T-helper 1 cell treated with Interleukin-12 subunit alpha and Interleukin-12 subunit beta and Interleukin-4 antibody, amounts not matched to agents 30 μg/mL and 1 μg/mL, for 36 hours (primary cell): ENCODE results near the gene CHTF8.

ENCODE experiments used
- H3K27ac Mint-ChIP-seq: one replicate; pipeline ENCODE4 v1.8.0; 2021; ENCODE audit warnings: mild to moderate bottlenecking, mixed read lengths
- H3K27me3 Mint-ChIP-seq: one replicate; pipeline ENCODE4 v1.8.0; 2021; ENCODE audit warnings: low read depth, mixed read lengths
- H3K36me3 Mint-ChIP-seq: one replicate; pipeline ENCODE4 v1.8.0; 2021; ENCODE audit warnings: low read depth, mixed read lengths
- H3K4me1 Mint-ChIP-seq: one replicate; pipeline ENCODE4 v1.8.0; 2021; ENCODE audit warnings: low read depth, mixed read lengths
- H3K4me3 Mint-ChIP-seq: one replicate; pipeline ENCODE4 v1.8.0; 2021; ENCODE audit warnings: mild to moderate bottlenecking, moderate library complexity, mixed read lengths
- H3K9me3 Mint-ChIP-seq: one replicate; pipeline ENCODE4 v1.8.0; 2021; ENCODE audit warnings: mixed read lengths

The CHTF8 gene

DNA sequence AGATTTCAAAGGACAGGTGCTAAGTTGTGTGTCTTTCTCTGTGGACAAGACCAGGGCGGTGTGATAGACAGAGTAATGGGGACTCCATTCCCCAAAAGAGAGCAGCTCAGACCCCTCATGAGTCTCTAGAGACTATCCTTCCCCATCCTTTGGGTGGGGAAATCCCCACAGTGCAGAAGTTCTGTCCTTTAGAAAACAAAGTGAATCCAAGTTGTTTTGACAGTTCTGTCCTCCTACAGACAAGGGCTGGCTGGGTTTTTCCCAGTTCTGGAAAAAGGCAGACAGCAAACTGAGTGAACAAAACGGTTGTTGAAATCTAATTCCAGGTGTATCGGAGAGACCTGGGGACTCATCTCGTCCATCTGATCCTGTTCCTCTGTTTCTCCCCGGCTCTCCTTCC lies 37.9 kb downstream of the CHTF8 start:
- Mint-ChIP-seq H3K4me1 (no peaks in the 10 kb centered on the region), H3K9me3 (no peaks in the 10 kb centered on the region), H3K27ac (no peak overlapping the region), H3K36me3 (no peaks in the 10 kb centered on the region), H3K27me3 (no peaks in the 10 kb centered on the region), H3K4me3 (no peak overlapping the region)

DNA sequence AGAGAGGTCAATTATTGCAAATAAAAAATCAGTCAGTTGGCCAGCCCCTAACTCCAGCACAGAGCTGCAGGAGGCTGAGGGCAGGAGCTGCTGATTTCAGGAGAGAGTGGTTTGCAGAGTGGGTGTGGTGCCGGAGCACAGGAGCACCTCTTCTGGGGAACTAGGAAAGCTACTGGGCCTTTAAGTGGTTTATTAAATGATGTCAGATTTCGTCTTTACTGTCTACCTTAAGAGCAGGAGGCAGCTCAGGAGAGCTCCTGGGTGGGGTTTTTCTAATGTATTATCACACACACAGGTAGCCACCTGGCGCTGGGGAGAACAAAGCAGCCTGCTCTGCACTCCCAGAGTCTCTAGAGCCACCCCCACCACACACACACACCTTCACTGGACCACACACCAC lies 38.4 kb downstream of the CHTF8 start:
- Mint-ChIP-seq H3K27me3 (no peaks in the 10 kb centered on the region), H3K4me1 (peaks cover 1% of the 10 kb centered on the region), H3K27ac (no peak overlapping the region), H3K36me3 (no peaks in the 10 kb centered on the region), H3K9me3 (no peaks in the 10 kb centered on the region), H3K4me3 (no peak overlapping the region)

DNA sequence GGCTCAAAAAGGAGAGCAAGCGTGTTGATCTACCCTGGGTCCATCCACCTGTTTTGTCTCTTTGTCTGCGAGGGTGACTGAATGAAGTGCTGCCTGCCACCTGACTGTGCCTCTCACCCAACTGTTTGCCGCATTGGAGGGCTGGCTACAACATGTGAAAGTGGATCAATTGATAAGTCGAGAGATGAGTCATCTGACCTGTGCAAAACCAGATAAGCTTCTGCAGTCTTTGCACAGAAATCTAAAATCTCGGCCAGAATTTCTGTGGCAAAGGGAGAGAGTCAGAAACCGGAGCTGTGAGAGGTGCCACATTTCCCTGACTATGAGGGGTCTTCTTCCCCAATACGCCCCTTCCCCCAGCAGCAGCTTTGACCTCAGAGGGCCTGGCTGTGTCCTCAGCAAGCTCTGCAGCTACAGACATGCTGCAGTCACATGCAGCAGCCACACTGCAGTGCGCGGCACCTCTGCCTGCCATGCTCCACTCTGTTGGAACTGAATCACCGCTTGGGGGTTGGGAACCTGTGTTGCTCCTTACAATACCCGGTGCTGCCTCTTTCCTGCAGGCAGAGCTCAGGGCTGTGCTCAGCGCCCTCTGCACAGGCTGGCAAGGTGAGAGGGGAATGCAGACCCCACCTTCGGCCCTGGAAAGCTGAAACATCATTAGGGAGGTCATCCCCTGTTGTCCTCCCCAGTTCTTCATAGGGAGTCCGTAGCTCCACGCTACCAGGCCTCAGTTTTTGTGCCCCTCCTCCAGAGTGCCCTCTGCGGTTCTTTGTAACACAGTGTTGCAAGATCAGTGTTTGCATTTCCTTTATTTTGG lies 43.1 kb downstream of the CHTF8 start:
- H3K27ac Mint-ChIP-seq: no peak overlapping the region
- H3K27me3 Mint-ChIP-seq: no peaks in the 10 kb centered on the region

DNA sequence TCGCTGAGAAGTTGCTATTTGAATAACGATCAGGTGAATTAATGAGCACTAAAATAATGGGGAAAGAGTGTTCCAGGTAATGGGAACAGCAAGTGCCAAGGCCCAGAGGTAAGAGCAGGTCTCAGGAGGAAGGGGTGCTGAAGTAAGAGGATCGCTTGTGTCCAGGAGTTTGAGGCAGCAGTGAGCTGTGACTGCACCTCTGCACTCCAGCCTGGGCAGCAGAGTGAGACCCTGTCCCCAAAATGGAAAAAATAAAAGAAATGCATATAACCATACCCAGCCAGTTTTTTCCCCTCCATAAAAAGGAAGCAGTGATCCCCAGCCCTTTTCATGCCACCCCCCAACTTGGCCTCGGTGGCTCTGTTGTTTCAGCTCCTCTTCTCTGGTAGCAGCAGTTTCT lies 43.7 kb downstream of the CHTF8 start:
- Mint-ChIP-seq H3K27ac (no peak overlapping the region), H3K4me3 (no peak overlapping the region), H3K27me3 (no peaks in the 10 kb centered on the region), H3K9me3 (no peaks in the 10 kb centered on the region), H3K36me3 (no peaks in the 10 kb centered on the region), H3K4me1 (peaks cover 6% of the 10 kb centered on the region)

More for the DNA sequence above, 43.1 kb downstream of the CHTF8 start:
- peaks cover 6% of the 10 kb centered on the region for H3K4me1 Mint-ChIP-seq
- no peaks in the 10 kb centered on the region for H3K36me3 Mint-ChIP-seq
- no peak overlapping the region for H3K4me3 Mint-ChIP-seq
- no peaks in the 10 kb centered on the region for H3K9me3 Mint-ChIP-seq

DNA sequence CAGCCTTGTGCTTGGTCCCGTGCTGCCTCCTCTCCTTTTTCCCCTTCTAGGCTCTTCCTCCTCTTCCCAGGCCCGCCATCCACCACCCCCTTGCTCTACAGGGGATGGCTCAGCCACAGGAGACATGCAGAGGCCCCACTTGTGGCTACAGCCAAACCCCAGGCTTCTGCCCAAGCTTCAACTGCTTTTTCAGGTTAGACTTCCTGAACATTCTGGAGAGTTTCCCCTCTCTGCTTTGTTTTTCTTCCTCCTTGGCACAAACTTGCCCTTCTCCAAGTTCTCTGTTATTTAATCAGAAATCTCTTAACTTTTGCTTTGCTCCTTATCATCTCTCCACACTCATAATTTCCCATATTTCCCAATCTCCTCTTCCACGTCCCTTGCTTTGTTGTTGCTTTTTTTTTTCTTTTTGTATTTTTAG lies 45.2 kb downstream of the CHTF8 start:
- no peak overlapping the region for H3K27ac Mint-ChIP-seq
- no peaks in the 10 kb centered on the region for H3K27me3 Mint-ChIP-seq
- H3K4me1 Mint-ChIP-seq: peaks cover 6% of the 10 kb centered on the region
- no peaks in the 10 kb centered on the region for H3K36me3 Mint-ChIP-seq
- H3K4me3 Mint-ChIP-seq: no peak overlapping the region
- no peaks in the 10 kb centered on the region for H3K9me3 Mint-ChIP-seq

DNA sequence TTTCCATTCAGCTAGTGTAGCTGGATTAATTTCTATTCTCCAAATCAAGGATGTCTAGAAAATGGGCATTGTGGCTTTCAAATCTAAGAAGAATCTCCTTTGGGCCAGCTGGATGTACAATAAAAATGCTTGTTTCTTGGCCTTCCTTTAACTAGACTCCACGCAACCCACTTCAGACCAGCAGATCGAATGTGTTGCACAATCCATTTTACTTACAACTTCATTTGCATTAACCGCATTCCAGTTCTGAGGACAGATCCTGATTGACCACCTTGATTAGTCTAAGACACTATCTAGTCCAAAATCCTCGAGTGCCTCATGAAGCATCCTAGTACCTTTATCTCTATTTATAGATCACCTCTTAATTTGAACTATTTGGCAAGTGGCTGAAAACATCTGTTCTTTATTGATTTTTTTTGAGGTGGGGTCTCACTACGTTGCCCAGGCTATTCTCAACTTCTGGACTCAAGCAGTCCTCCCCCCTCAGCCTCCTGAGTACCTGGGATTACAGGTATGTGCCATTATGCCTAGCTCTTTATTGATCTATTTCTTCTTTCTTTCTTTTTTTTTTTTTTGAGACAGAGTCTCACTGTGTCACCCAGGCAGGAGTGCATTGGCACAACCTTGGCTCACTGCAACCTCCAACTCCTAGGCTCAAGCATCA lies 47.2 kb downstream of the CHTF8 start:
- Mint-ChIP-seq H3K27ac (no peak overlapping the region), H3K27me3 (no peaks in the 10 kb centered on the region)

DNA sequence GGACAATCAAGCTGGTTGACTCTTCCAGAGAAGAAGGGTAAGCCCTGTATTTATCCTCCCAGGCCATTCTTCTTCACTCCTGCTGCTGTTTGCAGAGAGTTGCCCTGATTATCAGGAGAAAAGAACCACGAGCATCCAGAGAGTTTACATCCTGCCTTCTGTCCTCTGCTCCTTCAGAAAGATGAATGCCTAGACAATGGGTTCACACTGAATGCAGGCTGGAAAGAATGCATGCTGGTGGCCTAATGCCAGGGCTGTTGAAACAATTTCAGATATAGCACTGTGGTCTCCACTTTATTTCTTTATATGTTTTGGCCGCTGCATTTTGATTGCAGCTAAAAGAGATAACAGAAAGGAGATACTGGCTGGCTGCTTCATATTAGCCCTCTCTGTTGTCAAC lies 48.1 kb downstream of the CHTF8 start:
- Mint-ChIP-seq H3K4me3 (no peak overlapping the region), H3K9me3 (no peaks in the 10 kb centered on the region), H3K4me1 (peaks cover 6% of the 10 kb centered on the region), H3K27me3 (no peaks in the 10 kb centered on the region), H3K27ac (no peak overlapping the region), H3K36me3 (no peaks in the 10 kb centered on the region)

More for the DNA sequence above, 47.2 kb downstream of the CHTF8 start:
- H3K4me1 Mint-ChIP-seq: peaks cover 6% of the 10 kb centered on the region
- no peaks in the 10 kb centered on the region for H3K9me3 Mint-ChIP-seq
- H3K36me3 Mint-ChIP-seq: no peaks in the 10 kb centered on the region
- H3K4me3 Mint-ChIP-seq: no peak overlapping the region

DNA sequence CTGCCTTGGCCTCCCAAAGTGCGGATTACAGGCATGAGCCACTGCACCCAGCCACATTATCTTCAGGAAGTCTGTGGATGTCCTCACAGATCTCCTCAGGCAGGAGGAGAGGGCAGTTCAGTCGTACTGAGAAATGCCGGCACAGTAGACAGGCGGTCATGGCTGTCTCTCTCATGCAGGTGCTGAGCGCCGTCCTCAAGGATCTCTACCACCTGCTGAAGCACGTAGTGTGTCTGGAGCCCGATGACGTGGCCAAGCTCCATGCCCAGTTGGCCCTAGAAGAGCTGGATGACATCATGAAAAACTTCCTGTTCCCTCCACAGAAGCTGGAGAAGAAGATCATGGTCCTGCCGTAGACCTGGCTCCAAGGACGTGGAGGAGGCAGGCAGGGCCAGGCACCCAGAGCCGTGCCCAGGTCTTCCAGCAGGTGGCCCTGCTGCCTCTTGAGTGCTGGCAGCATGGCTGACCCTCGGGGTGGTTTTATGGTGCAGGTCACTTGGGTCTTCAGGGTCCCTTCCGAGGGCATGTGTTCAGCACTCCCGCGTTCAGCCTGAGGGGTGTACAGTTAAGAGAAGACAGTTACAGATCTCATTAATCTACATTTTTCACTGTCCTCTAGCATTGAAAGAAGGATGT lies 49.0 kb downstream of the CHTF8 start:
- peaks cover 4% of the 10 kb centered on the region for H3K4me1 Mint-ChIP-seq
- no peaks in the 10 kb centered on the region for H3K36me3 Mint-ChIP-seq
- no peak overlapping the region for H3K4me3 Mint-ChIP-seq
- H3K9me3 Mint-ChIP-seq: no peaks in the 10 kb centered on the region
- H3K27ac Mint-ChIP-seq: no peak overlapping the region
- no peaks in the 10 kb centered on the region for H3K27me3 Mint-ChIP-seq

DNA sequence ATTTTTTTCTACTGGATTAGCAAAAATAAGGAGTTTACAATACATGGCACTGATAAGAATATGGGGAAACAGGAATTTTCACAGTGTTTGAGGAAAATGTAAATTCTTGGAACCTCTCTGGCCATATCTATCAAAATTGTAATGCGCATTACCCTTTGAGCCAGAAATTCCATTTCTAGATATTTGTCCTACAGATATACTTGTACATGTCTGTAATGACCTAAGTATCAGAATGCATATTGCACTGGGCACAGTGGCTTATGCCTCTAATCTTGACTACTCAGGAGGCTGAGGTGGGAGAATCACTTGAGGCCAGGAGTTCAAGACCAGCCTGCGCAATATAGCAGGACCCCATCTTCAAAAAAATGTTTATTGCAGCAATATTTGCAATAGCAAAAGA lies 52.7 kb downstream of the CHTF8 start:
- Mint-ChIP-seq H3K27me3 (no peaks in the 10 kb centered on the region), H3K4me1 (no peaks in the 10 kb centered on the region), H3K9me3 (no peaks in the 10 kb centered on the region), H3K4me3 (no peak overlapping the region), H3K27ac (no peak overlapping the region), H3K36me3 (no peaks in the 10 kb centered on the region)

DNA sequence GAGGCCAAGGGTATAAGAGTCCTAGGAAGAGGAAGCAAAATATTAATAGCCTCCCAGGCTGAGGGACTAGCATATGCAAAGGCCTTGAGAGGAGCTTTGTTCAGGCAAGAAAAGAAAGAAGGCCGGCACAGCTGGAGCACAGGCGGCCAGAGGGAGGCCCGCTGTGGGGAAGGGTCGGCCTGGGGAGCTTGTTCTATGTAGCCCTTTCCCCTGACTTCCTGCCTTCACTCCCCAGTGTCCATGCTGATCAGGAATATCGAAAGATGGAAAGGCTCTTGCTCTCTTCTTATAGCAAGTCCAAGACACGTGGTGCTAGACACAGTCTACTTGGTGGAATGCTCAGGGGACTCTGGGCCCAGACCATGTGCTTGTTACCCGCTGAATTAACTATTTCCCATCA lies 54.3 kb downstream of the CHTF8 start:
- H3K9me3 Mint-ChIP-seq: no peaks in the 10 kb centered on the region
- no peaks in the 10 kb centered on the region for H3K36me3 Mint-ChIP-seq
- no peaks in the 10 kb centered on the region for H3K4me1 Mint-ChIP-seq
- no peak overlapping the region for H3K4me3 Mint-ChIP-seq
- H3K27ac Mint-ChIP-seq: no peak overlapping the region
- no peaks in the 10 kb centered on the region for H3K27me3 Mint-ChIP-seq

DNA sequence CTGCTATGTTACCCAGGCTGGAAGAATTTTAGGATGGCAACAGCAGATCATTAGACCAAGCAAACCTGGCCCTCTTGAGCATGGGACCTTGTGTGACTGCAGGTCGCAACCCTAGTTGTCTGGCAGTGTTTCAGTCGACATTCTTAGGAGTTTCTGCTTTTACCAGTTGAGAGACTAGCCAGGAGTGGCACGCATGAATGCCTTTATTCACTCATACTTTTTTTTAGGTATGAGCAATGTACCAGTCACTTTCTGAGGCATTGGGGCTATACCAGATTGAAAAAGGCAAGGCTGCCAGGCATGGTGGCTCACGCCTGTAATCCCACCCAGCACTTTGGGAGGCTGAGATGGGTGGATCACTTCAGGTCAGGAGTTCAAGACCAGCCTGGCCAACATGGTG lies 55.1 kb downstream of the CHTF8 start:
- H3K4me3 Mint-ChIP-seq: no peak overlapping the region
- no peaks in the 10 kb centered on the region for H3K4me1 Mint-ChIP-seq
- H3K36me3 Mint-ChIP-seq: no peaks in the 10 kb centered on the region
- H3K27ac Mint-ChIP-seq: no peak overlapping the region
- H3K27me3 Mint-ChIP-seq: no peaks in the 10 kb centered on the region
- no peaks in the 10 kb centered on the region for H3K9me3 Mint-ChIP-seq

DNA sequence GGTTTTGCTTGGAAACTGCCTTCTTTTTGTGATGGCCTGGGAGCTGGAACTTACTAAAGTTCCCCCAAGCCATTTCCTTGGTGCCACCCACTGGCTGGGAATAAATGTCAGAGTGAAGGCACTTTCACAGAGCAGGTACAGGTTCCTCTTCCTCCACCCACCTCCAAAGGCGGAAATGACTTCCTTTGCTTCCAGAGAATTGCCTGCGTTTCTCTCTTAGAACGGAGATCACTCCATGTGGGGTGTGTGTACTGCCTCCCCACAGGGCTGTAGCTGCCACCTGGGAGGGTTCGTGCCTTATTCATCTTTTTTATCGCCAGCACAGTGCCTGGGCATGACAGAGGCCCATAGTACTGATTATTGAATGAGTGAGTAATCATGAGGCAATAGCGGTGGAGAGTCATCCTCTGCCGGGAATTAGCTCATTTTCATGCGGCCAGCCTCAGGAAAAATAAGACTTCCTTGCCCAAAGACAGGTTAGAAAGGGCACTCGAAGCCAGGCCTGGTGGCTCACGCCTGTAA lies 59.1 kb downstream of the CHTF8 start:
- H3K4me3 Mint-ChIP-seq: no peak overlapping the region
- H3K9me3 Mint-ChIP-seq: no peaks in the 10 kb centered on the region

DNA sequence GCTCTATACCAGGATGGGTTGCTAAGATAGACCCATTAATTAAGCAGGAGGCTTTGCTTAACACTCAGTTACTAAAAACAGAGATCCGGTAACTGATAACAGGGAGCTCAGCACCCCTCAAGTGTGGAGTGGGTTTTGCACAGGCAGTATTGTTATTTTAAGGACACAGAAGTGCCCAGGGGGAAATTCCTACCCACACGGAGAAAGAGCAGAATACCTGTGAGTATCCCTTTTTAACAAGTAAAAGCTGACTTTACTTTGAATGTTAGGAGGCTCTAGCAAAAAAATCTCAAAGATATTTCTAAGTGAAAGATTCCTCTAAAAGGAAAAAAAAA lies 59.8 kb downstream of the CHTF8 start:
- Mint-ChIP-seq H3K36me3 (no peaks in the 10 kb centered on the region), H3K4me3 (no peak overlapping the region), H3K4me1 (no peaks in the 10 kb centered on the region), H3K9me3 (no peaks in the 10 kb centered on the region), H3K27me3 (no peaks in the 10 kb centered on the region), H3K27ac (no peak overlapping the region)

More for the DNA sequence above, 59.1 kb downstream of the CHTF8 start:
- Mint-ChIP-seq H3K27me3 (no peaks in the 10 kb centered on the region), H3K4me1 (no peaks in the 10 kb centered on the region), H3K36me3 (no peaks in the 10 kb centered on the region), H3K27ac (no peak overlapping the region)

DNA sequence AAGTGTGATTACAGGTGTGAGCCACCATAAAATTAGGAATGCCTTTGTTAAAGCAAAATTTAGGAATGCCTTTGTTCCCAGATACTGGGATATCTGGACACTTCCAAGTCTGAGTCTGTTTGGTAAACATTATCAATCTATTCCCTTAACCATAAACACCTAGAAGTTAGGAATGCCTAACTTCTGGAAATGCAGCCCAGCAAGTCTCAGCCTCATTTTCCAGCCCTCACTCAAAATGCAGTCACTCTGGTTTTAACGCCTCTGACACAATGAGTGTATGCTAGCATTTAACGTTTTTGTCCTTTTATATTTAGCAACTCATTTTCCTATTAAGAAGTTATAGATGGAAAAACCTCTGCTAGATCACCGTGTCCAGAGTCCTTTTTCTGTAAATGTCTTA lies 61.4 kb downstream of the CHTF8 start:
- Mint-ChIP-seq H3K4me3 (no peak overlapping the region), H3K36me3 (no peaks in the 10 kb centered on the region), H3K27me3 (no peaks in the 10 kb centered on the region), H3K4me1 (no peaks in the 10 kb centered on the region), H3K9me3 (no peaks in the 10 kb centered on the region), H3K27ac (no peak overlapping the region)

DNA sequence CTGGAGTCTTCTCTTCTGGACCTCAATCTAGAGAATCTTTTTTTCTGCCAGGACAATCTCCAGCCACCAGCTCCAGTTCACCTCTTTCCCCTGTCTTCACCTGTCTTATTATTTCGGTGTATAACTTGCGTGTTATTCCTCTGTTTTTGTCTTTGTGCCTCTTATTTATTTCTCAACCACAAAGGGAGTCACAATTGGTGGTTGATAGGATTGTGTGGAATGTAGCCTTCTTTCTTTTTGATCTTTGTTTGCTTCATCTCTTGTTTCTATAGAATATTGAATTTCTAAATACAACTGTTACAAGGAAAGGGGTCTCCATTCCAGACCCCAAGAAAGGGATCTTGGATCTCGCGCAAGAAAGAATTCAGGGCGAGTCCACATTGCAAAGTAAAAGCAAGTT lies 62.9 kb downstream of the CHTF8 start:
- H3K36me3 Mint-ChIP-seq: no peaks in the 10 kb centered on the region
- no peak overlapping the region for H3K27ac Mint-ChIP-seq
- H3K9me3 Mint-ChIP-seq: no peaks in the 10 kb centered on the region
- H3K4me3 Mint-ChIP-seq: no peak overlapping the region
- H3K27me3 Mint-ChIP-seq: no peaks in the 10 kb centered on the region
- no peaks in the 10 kb centered on the region for H3K4me1 Mint-ChIP-seq
